GM12891 (cell line): ENCODE measurements around the gene S100A3.

Experiments
- PAX5 ChIP-seq: IDR thresholded peaks from 2 replicates; pipeline ENCODE4 v1.6.1; 2011; ENCODE audit warnings: low read length, moderate library complexity, mild to moderate bottlenecking; ENCODE audit not compliant: insufficient read depth, severe bottlenecking
- POLR2A ChIP-seq: IDR thresholded peaks from 2 replicates; pipeline ENCODE4 v1.6.1; 2011; ENCODE audit warnings: low read depth, low read length, control low read depth
- POLR2AphosphoS5 ChIP-seq: IDR thresholded peaks from 2 replicates; pipeline ENCODE4 v1.6.1; 2011; ENCODE audit warnings: low read depth, low read length, control low read depth
- POU2F2 ChIP-seq: IDR thresholded peaks from 2 replicates; pipeline ENCODE4 v1.6.1; 2011; ENCODE audit warnings: low read depth, mild to moderate bottlenecking, control low read depth, low read length, moderate library complexity
- SPI1 ChIP-seq: IDR thresholded peaks from 2 replicates; pipeline ENCODE4 v1.6.1; 2011; ENCODE audit warnings: low read depth, low read length, control low read depth
- TAF1 ChIP-seq: IDR thresholded peaks from 2 replicates; pipeline ENCODE4 v1.6.1; 2011; ENCODE audit warnings: low read depth, low read length, control low read depth

GRCh38 chr1:153527683-153528040, 21.4 kb downstream of the S100A3 start:
- TF ChIP-seq POLR2A (no peak), TAF1 (no peak), POLR2AphosphoS5 (no peak), SPI1 (no peak), PAX5 (no peak), POU2F2 (no peak)
